HepG2 (cell line): ENCODE measurements around the gene RSPRY1. TPM values are rescaled to one million over a fixed set of nuclear protein-coding genes. Genes with fewer than 3 reads are reported as not detected.

ENCODE experiments used
- ATAC-seq: fragments of 200-7000 bp; cut with Tn5 transposase; 3 replicates; pipeline ENCODE4 v1.9.1; 2020; ENCODE audit warnings: mild to moderate bottlenecking, moderate library complexity
- BruUV-seq: library from RNA; stranded (reverse); fragments of 400-500 nt; replicated peaks from 2 replicates; lab custom pipeline; 2021; lab: Mats Ljungman, UMichigan
- CTCF ChIA-PET: fragments of 300-600 bp; formaldehyde crosslinking; extraction: SDS; loops from one replicate; lab custom pipeline; 2021; ENCODE audit warnings: low total read pairs, inconsistent platforms, low intra/inter-chr PET ratio; lab: Yijun Ruan, JAX
- POLR2A ChIA-PET: fragments of 350-600 bp; sonication (Branson Sonifier 250); formaldehyde crosslinking; loops from one replicate; lab custom pipeline; 2020; ENCODE audit warnings: antibody characterized with exemption, inconsistent platforms; lab: Yijun Ruan, JAX
- DNase-seq: peaks from one replicate; pipeline ENCODE4 v3.0.0-alpha.2; 2015; ENCODE audit warnings: low spot score
- FAIRE-seq: peaks from 3 replicates; lab custom pipeline; 2011; peaks lifted over from hg19 to GRCh38; lab: Jason Lieb, UNC
- H2AFZ ChIP-seq: one replicate; pipeline ENCODE4 v1.6.1; 2011; ENCODE audit warnings: low read length, inconsistent platforms
- H3K27ac ChIP-seq: fragments of 300-600 bp; 3 replicates; pipeline ENCODE4 v1.8.0; 2011; ENCODE audit warnings: mixed run types, mild to moderate bottlenecking, mixed read lengths, low read length, inconsistent platforms; ENCODE audit not compliant: insufficient read depth; ENCODE audit errors: extremely low read length
- H3K27me3 ChIP-seq, 2 experiments: fragments of 200-600 bp in 1 of 2; 2 replicates in 1 of 2; 3 replicates in 1 of 2; pipeline versions ENCODE4 v1.6.0 to v1.8.0; 2011; ENCODE audit warnings: low read length in 2 of 2, mild to moderate bottlenecking in 2 of 2, moderate library complexity in 2 of 2, inconsistent platforms in 1 of 2; ENCODE audit not compliant: insufficient read depth in 2 of 2, control insufficient read depth in 1 of 2
- H3K36me3 ChIP-seq, 2 experiments: fragments of 200-600 bp in 1 of 2; replicated peaks in 1 of 2; 2 replicates in 1 of 2; 3 replicates in 1 of 2; pipeline versions ENCODE4 v1.5.1 to v1.8.0; 2011; ENCODE audit warnings: low read length in 2 of 2, inconsistent platforms in 1 of 2; ENCODE audit not compliant: insufficient read depth in 2 of 2, control insufficient read depth in 1 of 2
- H3K4me1 ChIP-seq: 2 replicates; pipeline ENCODE4 v1.5.1; 2012; ENCODE audit warnings: low read length, inconsistent platforms; ENCODE audit not compliant: insufficient read depth
- H3K4me2 ChIP-seq: 2 replicates; pipeline ENCODE4 v1.6.0; 2011; ENCODE audit warnings: low read depth, low read length, inconsistent platforms
- H3K4me3 ChIP-seq, 3 experiments: fragments of 200-600 bp in 1 of 3; sonication (generic), shearing (Covaris generic) in 1 of 3; replicated peaks in 1 of 3; 2 replicates each; pipeline ENCODE4 v1.5.1; 2011 to 2016; ENCODE audit warnings: low read length in 3 of 3, inconsistent platforms in 2 of 3, low read depth in 2 of 3, mild to moderate bottlenecking in 2 of 3, control low read depth in 1 of 3, mixed read lengths in 1 of 3; ENCODE audit not compliant: insufficient read depth in 1 of 3
- H3K79me2 ChIP-seq: one replicate; pipeline ENCODE4 v1.6.1; 2011; ENCODE audit warnings: low read length, inconsistent platforms; ENCODE audit not compliant: insufficient read depth
- H3K9ac ChIP-seq: 2 replicates; pipeline ENCODE4 v1.6.0; 2011; ENCODE audit warnings: mild to moderate bottlenecking, low read depth, low read length, inconsistent platforms; ENCODE audit not compliant: insufficient read depth
- H3K9me3 ChIP-seq: 2 replicates; pipeline ENCODE4 v1.5.1; 2012; ENCODE audit warnings: mild to moderate bottlenecking, low read length
- H4K20me1 ChIP-seq: 2 replicates; pipeline ENCODE4 v1.6.0; 2011; ENCODE audit warnings: inconsistent platforms, mild to moderate bottlenecking, low read length, moderate library complexity; ENCODE audit not compliant: insufficient read depth
- ATF7 ChIP-seq, 2 experiments: fragments of 450-650 bp in 1 of 2; sonication (generic) in 1 of 2; formaldehyde crosslinking in 1 of 2; IDR thresholded peaks; 2 replicates each; pipeline versions ENCODE4 v1.4.0 to v1.6.1; 2016 to 2020; ENCODE audit warnings: antibody characterized with exemption in 1 of 2, mild to moderate bottlenecking in 1 of 2, missing genetic modification reagents in 1 of 2
- GLI4 ChIP-seq: sonication (generic); formaldehyde crosslinking; IDR thresholded peaks from 2 replicates; pipeline ENCODE4 v1.5.1; 2020; ENCODE audit warnings: missing genetic modification reagents, mild to moderate bottlenecking, moderate library complexity, borderline replicate concordance
- GZF1 ChIP-seq: sonication (generic); formaldehyde crosslinking; IDR thresholded peaks from 2 replicates; pipeline ENCODE4 v1.5.1; 2020; ENCODE audit warnings: mild to moderate bottlenecking, missing genetic modification reagents
- HIC2 ChIP-seq: sonication (generic); formaldehyde crosslinking; IDR thresholded peaks from 2 replicates; pipeline ENCODE4 v1.9.0; 2022; ENCODE audit warnings: low read depth, missing genetic modification reagents
- SRF ChIP-seq: IDR thresholded peaks from 2 replicates; pipeline ENCODE4 v1.6.1; 2011; ENCODE audit warnings: mild to moderate bottlenecking, low read depth, low read length, moderate library complexity
- ZBTB44 ChIP-seq: sonication (generic); formaldehyde crosslinking; IDR thresholded peaks from 2 replicates; pipeline ENCODE4 v1.4.0; 2020; ENCODE audit warnings: missing genetic modification reagents
- ZNF232 ChIP-seq: sonication (generic); formaldehyde crosslinking; IDR thresholded peaks from 2 replicates; pipeline ENCODE4 v1.4.0; 2020; ENCODE audit warnings: missing genetic modification reagents, borderline replicate concordance
- ZNF672 ChIP-seq: sonication (generic); formaldehyde crosslinking; IDR thresholded peaks from 2 replicates; pipeline ENCODE4 v1.8.1; 2022; ENCODE audit warnings: missing genetic modification reagents
- ZNF782 ChIP-seq: sonication (generic); formaldehyde crosslinking; IDR thresholded peaks from 2 replicates; pipeline ENCODE4 v1.4.0; 2020; ENCODE audit warnings: missing genetic modification reagents, mild to moderate bottlenecking, borderline replicate concordance
- ZSCAN21 ChIP-seq: sonication (generic); formaldehyde crosslinking; IDR thresholded peaks from 2 replicates; pipeline ENCODE4 v1.8.0; 2022; ENCODE audit warnings: mild to moderate bottlenecking, missing genetic modification reagents, moderate library complexity, borderline replicate concordance
- ZSCAN22 ChIP-seq: sonication (generic); formaldehyde crosslinking; IDR thresholded peaks from 2 replicates; pipeline ENCODE4 v1.4.0; 2020; ENCODE audit warnings: mild to moderate bottlenecking, missing genetic modification reagents
- ZSCAN25 ChIP-seq: sonication (generic); formaldehyde crosslinking; IDR thresholded peaks from 2 replicates; pipeline ENCODE4 v1.8.0; 2022; ENCODE audit warnings: mild to moderate bottlenecking, missing genetic modification reagents
- WGBS: methylation state at CpG from one replicate; pipeline ENCODE4 v1.1.6; 2017; ENCODE audit warnings: low lambda C conversion rate; 5-methylcytosine and 5-hydroxymethylcytosine counted together
- in situ Hi-C: cut with HindIII; loops from 2 replicates; pipeline ENCODE4 v1.10.0; 2017; ENCODE audit warnings: low pct_unique_long_range_greater_than_20kb; ENCODE audit not compliant: extremely low pct_ligation_motif_present
- intact Hi-C: fragments of 100-400 bp; cut with micrococcal nuclease; formaldehyde crosslinking; loops from one replicate; pipeline ENCODE4 v1.10.0; 2022; ENCODE audit not compliant: unreplicated experiment
- polyA plus RNA-seq, 8 experiments: library from polyadenylated mRNA; depleted of rRNA in 3 of 8; stranded (reverse) in 7 of 8; unstranded in 1 of 8; fragments of >200 nt; fragmentation: Illumina TruSeq in 4 of 8; extraction: Trizol in 4 of 8; gene quantifications; 2 replicates each; pipeline versions ENCODE4 v1.2.1 to v1.2.3, GENCODE V29; 2011 to 2016; ENCODE audit warnings: low read depth in 4 of 8, missing spikeins in 1 of 8, mixed read lengths in 1 of 8; ENCODE audit not compliant: insufficient read depth in 1 of 8
- total RNA-seq, 5 experiments: library from RNA; depleted of rRNA; stranded (reverse); fragments of >200 nt; fragmentation: Illumina TruSeq; extraction: Trizol; gene quantifications; 2 replicates each; pipeline ENCODE4 v1.2.3, GENCODE V29; 2016; ENCODE audit warnings: low read depth in 1 of 5

RSPRY1 gene
- total and polyA plus RNA-seq, 2 of the 13 experiments (the other 11 are each of a cell fraction or from before 2014, with no cell fraction given) = 53.4 to 61.0 TPM

- FAIRE-seq = no peak
- ChIA-PET CTCF (no interaction called here), POLR2A (no interaction called here)
- no peak for TF ChIP-seq ZNF672
- no peak for TF ChIP-seq ZSCAN22 (CRISPR knock-in tag)
- no peak for TF ChIP-seq ATF7 (IDR thresholded peaks at IDR 0.05)
- no peak for TF ChIP-seq ATF7 (CRISPR knock-in tag; IDR thresholded peaks at IDR 0.05)
- no peak for TF ChIP-seq ZBTB44 (CRISPR knock-in tag)
- no peak for TF ChIP-seq ZNF782 (CRISPR knock-in tag)
- TF ChIP-seq SRF = no peak
- no peak for TF ChIP-seq ZSCAN25
- TF ChIP-seq GLI4 = no peak
- no peak for TF ChIP-seq ZSCAN21 (CRISPR knock-in tag)
- TF ChIP-seq HIC2 = no peak
- no peak for TF ChIP-seq ZNF232 (CRISPR knock-in tag)
- no peak for TF ChIP-seq GZF1
- TF ChIP-seq, all 625 proteins: peak for 0
- Histone ChIP-seq H3K9me3 (no peaks in the 10 kb centered on the region), H3K27ac (no peak overlapping the region), H3K36me3 (peaks cover 16 to 56% of the 10 kb centered on the region in 2 experiments), H2AFZ (no peak overlapping the region), H3K4me3 (no peak overlapping the region), H3K27me3 (no peaks in the 10 kb centered on the region), H4K20me1 (no peaks in the 10 kb centered on the region), H3K4me2 (no peak overlapping the region), H3K4me1 (no peaks in the 10 kb centered on the region), H3K79me2 (no peaks in the 10 kb centered on the region), H3K9ac (no peak overlapping the region)
- intact Hi-C loops = no loop called here
- no peak for DNase-seq
- WGBS = 98% methylated on average over 3 of the region's 3 CpGs
- ATAC-seq = no peak
- in situ Hi-C loops = loop anchor here (5.0 kb wide), 1 partner anchor 74 kb away; the partner anchor contains the start of gene CPNE2
- no TSS peak for BruUV-seq
These were observed 20.2 kb upstream of the RSPRY1 start for GRCh38 chr16:57165938-57166337.
